Keratinocyte (primary cell): Measurements from ENCODE around the gene KLHL6.

ENCODE experiments used
- EZH2 ChIP-seq: IDR thresholded peaks from one replicate; pipeline ENCODE4 v1.6.1; 2012; ENCODE audit warnings: inconsistent platforms, mild to moderate bottlenecking, low read length, moderate library complexity
- TF ChIP-seq, protein P1 (sequence below), 3 experiments: IDR thresholded peaks in 1 of 3; conservative IDR thresholded peaks in 1 of 3; optimal IDR thresholded peaks in 1 of 3; 2 replicates in 2 of 3; 3 replicates in 1 of 3; pipeline versions ENCODE3 to v1.5.1; 2011; ENCODE audit warnings: low read length in 3 of 3, mild to moderate bottlenecking in 3 of 3, moderate library complexity in 2 of 3, control low read depth in 1 of 3, inconsistent platforms in 1 of 3; ENCODE audit not compliant: insufficient read depth in 2 of 3; ENCODE audit errors: extremely low read depth in 1 of 3

DNA sequence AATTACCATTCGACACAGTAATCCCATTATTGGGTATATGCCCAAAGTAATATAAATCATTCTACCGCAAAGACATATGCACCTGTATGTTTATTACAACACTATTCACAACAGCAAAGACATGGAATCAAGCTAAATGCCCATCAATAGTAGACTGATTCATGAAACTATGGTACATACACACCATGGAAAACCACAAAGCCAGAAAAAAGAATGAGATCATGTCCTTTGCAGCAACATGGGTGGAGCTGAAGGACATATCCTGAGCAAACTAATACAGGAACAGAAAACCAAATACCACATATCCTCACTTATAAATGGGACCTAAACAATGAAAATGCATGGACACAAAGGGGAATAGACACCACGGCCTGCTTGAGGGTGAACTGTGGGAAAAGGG lies 116.0 kb downstream of the KLHL6 start:
- TF ChIP-seq, protein P1, sequence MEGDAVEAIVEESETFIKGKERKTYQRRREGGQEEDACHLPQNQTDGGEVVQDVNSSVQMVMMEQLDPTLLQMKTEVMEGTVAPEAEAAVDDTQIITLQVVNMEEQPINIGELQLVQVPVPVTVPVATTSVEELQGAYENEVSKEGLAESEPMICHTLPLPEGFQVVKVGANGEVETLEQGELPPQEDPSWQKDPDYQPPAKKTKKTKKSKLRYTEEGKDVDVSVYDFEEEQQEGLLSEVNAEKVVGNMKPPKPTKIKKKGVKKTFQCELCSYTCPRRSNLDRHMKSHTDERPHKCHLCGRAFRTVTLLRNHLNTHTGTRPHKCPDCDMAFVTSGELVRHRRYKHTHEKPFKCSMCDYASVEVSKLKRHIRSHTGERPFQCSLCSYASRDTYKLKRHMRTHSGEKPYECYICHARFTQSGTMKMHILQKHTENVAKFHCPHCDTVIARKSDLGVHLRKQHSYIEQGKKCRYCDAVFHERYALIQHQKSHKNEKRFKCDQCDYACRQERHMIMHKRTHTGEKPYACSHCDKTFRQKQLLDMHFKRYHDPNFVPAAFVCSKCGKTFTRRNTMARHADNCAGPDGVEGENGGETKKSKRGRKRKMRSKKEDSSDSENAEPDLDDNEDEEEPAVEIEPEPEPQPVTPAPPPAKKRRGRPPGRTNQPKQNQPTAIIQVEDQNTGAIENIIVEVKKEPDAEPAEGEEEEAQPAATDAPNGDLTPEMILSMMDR (optimal IDR thresholded peaks at IDR 0.05 in 1 of 3, IDR thresholded peaks at IDR 0.05 in 1 of 3, conservative IDR thresholded peaks at IDR 0.05 in 1 of 3; ENCODE audit: extremely low read depth in 1 of 3, insufficient read depth in 2 of 3, low read length in 3 of 3): no peak
- no peak for TF ChIP-seq EZH2
